ENCODE results near the gene CHN1. TPM values are rescaled to one million over a fixed set of nuclear protein-coding genes. Genes with fewer than 3 reads are reported as not detected.

CHN1 gene
- total RNA-seq, 4 donors from 2014 or later, result 0.66 to 4.7 (median 2.4) TPM

GRCh38 chr2:174846218-174846617, 159.0 kb downstream of the CHN1 start:
- in situ Hi-C loops (cut with MboI; ENCODE audit: low sequenced_read_pairs in 4 of 4), result no loop called here
- no peak overlapping the region for H3K27ac ChIP-seq
- DNase-seq (no peak), ATAC-seq (no peak)
- no peaks in the 10 kb centered on the region for H3K4me1 ChIP-seq
- H3K27me3 ChIP-seq, result no peaks in the 10 kb centered on the region
- no peak overlapping the region for H3K4me3 ChIP-seq
- no peak for TF ChIP-seq POLR2A (IDR thresholded peaks at IDR 0.05)
- TF ChIP-seq CTCF (IDR thresholded peaks at IDR 0.05 in 4 of 5, conservative IDR thresholded peaks at IDR 0.05 in 1 of 5), result no peak
- intact Hi-C loops (cut with DNase I; ENCODE audit: low total_unique reads), result no loop called here
- no peaks in the 10 kb centered on the region for H3K36me3 ChIP-seq
- H3K9me3 ChIP-seq, result no peaks in the 10 kb centered on the region

GRCh38 chr2:174844295-174844708, 160.9 kb downstream of the CHN1 start:
- in situ Hi-C loops (cut with MboI; ENCODE audit: low sequenced_read_pairs in 4 of 4) (no loop called here), intact Hi-C loops (cut with DNase I; ENCODE audit: low total_unique reads) (no loop called here)
- H3K27me3 ChIP-seq, result no peaks in the 10 kb centered on the region
- DNase-seq, result no peak
- H3K27ac ChIP-seq, result no peak overlapping the region
- no peak for TF ChIP-seq CTCF (IDR thresholded peaks at IDR 0.05 in 4 of 5, conservative IDR thresholded peaks at IDR 0.05 in 1 of 5)
- TF ChIP-seq POLR2A (IDR thresholded peaks at IDR 0.05), result no peak
- no peaks in the 10 kb centered on the region for H3K9me3 ChIP-seq
- no peak overlapping the region for H3K4me3 ChIP-seq
- no peaks in the 10 kb centered on the region for H3K36me3 ChIP-seq
- no peak for ATAC-seq
- no peaks in the 10 kb centered on the region for H3K4me1 ChIP-seq

- Histone ChIP-seq H3K27ac (no peak overlapping the region), H3K9me3 (no peaks in the 10 kb centered on the region), H3K4me1 (no peaks in the 10 kb centered on the region), H3K4me3 (no peak overlapping the region), H3K36me3 (no peaks in the 10 kb centered on the region), H3K27me3 (no peaks in the 10 kb centered on the region)
- no peak for TF ChIP-seq POLR2A (IDR thresholded peaks at IDR 0.05)
- TF ChIP-seq CTCF (IDR thresholded peaks at IDR 0.05 in 4 of 5, conservative IDR thresholded peaks at IDR 0.05 in 1 of 5), result no peak
- intact Hi-C loops (cut with DNase I; ENCODE audit: low total_unique reads), result no loop called here
- no peak for ATAC-seq
- no peak for DNase-seq
- in situ Hi-C loops (cut with MboI; ENCODE audit: low sequenced_read_pairs in 4 of 4), result no loop called here
Observed at GRCh38 chr2:174842496-174842895, 162.7 kb downstream of the CHN1 start.

- in situ Hi-C loops (cut with MboI; ENCODE audit: low sequenced_read_pairs in 4 of 4), result no loop called here
- Histone ChIP-seq H3K27ac (no peak overlapping the region), H3K4me3 (no peak overlapping the region), H3K36me3 (no peaks in the 10 kb centered on the region), H3K9me3 (no peaks in the 10 kb centered on the region), H3K4me1 (peaks cover 0 to 3% of the 10 kb centered on the region in 2 donors), H3K27me3 (no peaks in the 10 kb centered on the region)
- no peak for ATAC-seq
- no peak for DNase-seq
- intact Hi-C loops (cut with DNase I; ENCODE audit: low total_unique reads), result no loop called here
- TF ChIP-seq CTCF (IDR thresholded peaks at IDR 0.05 in 4 of 5, conservative IDR thresholded peaks at IDR 0.05 in 1 of 5) (no peak), POLR2A (IDR thresholded peaks at IDR 0.05) (no peak)
Observed at GRCh38 chr2:174841936-174842335, 163.2 kb downstream of the CHN1 start.

GRCh38 chr2:174841350-174841749, 163.8 kb downstream of the CHN1 start:
- Histone ChIP-seq H3K27me3 (no peaks in the 10 kb centered on the region), H3K4me1 (peaks cover 0 to 9% of the 10 kb centered on the region in 2 donors), H3K36me3 (no peaks in the 10 kb centered on the region), H3K27ac (no peak overlapping the region), H3K4me3 (no peak overlapping the region), H3K9me3 (no peaks in the 10 kb centered on the region)
- TF ChIP-seq CTCF (IDR thresholded peaks at IDR 0.05 in 4 of 5, conservative IDR thresholded peaks at IDR 0.05 in 1 of 5) (no peak), POLR2A (IDR thresholded peaks at IDR 0.05) (no peak)
- no peak for DNase-seq
- intact Hi-C loops (cut with DNase I; ENCODE audit: low total_unique reads) (no loop called here), in situ Hi-C loops (cut with MboI; ENCODE audit: low sequenced_read_pairs in 4 of 4) (no loop called here)
- ATAC-seq, result no peak

Data from gastrocnemius medialis (tissue), 4 donors.